ENCODE results near the gene RAB3IL1.

DNA sequence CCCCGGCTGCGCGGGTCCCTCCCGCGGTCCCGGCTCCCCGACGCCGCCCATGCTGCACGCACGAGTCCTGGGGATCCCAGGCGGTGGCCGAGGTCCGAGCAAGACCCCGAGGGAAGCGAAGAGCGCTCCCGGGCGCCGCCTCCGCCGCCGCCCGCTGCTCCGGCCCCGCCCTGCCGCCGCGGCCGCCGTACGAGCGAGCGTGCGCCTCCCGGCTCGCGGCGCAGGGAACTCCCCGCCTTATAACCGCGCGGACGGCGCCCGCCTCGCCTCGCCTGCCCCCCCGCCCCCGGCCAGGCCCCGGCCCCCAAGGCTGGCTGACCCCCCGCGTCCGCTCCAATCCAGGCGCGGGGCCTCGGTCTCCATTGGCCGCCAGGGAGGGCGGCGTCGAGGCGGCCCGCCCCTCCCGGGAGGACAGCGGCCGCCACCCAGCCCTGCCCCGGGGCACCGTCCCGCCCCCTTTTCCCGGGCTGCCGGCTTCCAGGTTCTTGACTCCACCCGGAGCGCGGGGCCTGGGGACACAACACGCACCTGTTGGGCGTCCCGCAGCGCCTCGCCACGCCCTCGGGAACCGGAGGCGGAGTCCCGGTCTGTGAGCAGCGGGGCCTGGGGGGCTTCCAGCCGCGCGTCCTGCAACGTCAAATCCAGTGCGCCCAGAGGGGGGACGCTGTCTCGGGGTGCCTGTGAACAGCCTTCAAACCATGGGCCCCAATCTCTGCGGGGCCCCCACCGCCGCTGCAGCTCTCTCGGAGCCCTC, 25.9 kb downstream of the RAB3IL1 start, which contains the start of gene FADS3:
- TF ChIP-seq, protein P1, sequence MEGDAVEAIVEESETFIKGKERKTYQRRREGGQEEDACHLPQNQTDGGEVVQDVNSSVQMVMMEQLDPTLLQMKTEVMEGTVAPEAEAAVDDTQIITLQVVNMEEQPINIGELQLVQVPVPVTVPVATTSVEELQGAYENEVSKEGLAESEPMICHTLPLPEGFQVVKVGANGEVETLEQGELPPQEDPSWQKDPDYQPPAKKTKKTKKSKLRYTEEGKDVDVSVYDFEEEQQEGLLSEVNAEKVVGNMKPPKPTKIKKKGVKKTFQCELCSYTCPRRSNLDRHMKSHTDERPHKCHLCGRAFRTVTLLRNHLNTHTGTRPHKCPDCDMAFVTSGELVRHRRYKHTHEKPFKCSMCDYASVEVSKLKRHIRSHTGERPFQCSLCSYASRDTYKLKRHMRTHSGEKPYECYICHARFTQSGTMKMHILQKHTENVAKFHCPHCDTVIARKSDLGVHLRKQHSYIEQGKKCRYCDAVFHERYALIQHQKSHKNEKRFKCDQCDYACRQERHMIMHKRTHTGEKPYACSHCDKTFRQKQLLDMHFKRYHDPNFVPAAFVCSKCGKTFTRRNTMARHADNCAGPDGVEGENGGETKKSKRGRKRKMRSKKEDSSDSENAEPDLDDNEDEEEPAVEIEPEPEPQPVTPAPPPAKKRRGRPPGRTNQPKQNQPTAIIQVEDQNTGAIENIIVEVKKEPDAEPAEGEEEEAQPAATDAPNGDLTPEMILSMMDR (IDR thresholded peaks at IDR 0.05; ENCODE audit: low read depth, low read length, missing input control) = no peak
- TF ChIP-seq, protein P2, sequence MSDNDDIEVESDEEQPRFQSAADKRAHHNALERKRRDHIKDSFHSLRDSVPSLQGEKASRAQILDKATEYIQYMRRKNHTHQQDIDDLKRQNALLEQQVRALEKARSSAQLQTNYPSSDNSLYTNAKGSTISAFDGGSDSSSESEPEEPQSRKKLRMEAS (IDR thresholded peaks at IDR 0.05) = no peak
- peak in 1 of 2 donors; percentile 10 for TF ChIP-seq RAD21 (IDR thresholded peaks at IDR 0.05)
- TF ChIP-seq YY1 (IDR thresholded peaks at IDR 0.05) = no peak
- TF ChIP-seq REST (IDR thresholded peaks at IDR 0.05) = no peak
